Measurements from ENCODE around the gene CCL17.
"Not testable (repeated sequence)": the region's sequence is repeated elsewhere in the genome, so short reads cannot be mapped to it uniquely, and the experiment has no call there.

Gene CCL17

DNA sequence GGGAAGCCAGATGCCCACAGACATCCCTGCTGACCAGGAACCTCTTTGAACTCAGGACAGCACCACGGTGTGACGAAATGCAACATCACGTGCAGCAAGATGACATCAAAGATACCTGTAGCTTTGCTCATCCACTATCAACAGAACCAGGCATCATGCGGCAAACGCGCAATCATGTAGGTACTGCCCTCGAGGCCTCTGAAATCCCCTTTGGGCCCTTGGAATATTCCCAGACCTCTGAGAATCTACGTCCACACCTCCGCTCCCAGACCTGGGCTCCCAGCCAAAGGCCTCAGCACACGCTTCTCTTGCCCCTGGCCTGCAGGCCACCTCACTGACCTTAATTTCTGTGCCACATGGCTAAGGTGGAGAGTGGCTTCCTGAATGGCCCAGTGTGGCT, 25.0 kb upstream of the CCL17 start:
- no peak for DNase-seq

DNA sequence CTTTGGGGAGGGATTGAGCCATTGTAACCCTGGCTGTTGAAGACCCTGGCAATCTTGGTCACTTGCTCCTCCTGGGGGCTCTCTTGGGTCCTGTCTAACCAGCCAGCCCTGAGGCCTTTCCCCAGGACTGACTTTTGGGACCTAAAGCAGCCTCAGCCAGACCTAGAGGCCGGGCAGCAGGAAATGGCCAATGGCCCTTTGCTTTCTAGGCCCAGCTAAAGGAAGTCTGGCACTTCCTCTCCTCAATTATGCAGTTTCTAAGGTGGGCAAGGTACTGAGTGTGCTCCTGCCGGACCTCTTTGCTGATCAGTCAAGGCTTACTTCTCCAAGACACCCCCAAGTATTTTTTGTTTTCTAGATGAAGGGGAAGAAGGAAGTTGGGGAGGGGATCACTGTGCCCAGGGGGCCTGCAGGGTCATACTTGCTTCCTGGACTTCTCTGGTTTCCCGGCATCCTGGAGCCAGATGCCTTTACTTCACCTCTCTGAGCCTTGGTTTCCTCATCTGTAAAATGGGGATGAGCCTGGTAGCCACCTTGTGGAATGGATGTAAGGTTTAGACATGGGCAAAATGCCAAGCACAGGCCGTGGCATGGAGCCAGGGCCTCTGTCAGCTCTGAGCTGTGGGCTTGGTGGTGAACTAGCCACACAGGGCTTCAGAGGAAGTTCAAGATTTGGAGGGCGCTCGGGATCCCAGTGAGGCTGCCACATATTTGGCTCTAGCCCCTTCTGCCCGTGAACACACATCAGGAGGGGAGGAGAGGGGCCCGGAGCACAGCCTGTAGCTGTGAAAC, 23.7 kb upstream of the CCL17 start:
- DNase-seq: no peak

DNA sequence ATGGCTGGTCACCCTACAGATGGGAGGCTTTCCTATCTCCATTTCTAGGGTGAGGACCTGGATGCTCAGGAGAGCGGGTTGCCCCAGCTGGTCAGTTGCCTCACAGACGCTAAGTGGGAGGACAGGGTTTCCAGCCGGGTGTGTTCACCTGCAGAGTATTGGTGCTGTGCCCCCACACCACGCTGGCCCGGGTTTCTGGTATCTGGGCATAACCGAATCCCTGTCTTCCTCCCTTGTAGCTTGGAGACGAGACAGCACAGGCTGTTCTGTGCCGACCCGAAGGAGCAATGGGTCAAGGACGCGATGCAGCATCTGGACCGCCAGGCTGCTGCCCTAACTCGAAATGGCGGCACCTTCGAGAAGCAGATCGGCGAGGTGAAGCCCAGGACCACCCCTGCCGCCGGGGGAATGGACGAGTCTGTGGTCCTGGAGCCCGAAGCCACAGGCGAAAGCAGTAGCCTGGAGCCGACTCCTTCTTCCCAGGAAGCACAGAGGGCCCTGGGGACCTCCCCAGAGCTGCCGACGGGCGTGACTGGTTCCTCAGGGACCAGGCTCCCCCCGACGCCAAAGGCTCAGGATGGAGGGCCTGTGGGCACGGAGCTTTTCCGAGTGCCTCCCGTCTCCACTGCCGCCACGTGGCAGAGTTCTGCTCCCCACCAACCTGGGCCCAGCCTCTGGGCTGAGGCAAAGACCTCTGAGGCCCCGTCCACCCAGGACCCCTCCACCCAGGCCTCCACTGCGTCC, 22.6 kb upstream of the CCL17 start:
- DNase-seq: no peak

DNA sequence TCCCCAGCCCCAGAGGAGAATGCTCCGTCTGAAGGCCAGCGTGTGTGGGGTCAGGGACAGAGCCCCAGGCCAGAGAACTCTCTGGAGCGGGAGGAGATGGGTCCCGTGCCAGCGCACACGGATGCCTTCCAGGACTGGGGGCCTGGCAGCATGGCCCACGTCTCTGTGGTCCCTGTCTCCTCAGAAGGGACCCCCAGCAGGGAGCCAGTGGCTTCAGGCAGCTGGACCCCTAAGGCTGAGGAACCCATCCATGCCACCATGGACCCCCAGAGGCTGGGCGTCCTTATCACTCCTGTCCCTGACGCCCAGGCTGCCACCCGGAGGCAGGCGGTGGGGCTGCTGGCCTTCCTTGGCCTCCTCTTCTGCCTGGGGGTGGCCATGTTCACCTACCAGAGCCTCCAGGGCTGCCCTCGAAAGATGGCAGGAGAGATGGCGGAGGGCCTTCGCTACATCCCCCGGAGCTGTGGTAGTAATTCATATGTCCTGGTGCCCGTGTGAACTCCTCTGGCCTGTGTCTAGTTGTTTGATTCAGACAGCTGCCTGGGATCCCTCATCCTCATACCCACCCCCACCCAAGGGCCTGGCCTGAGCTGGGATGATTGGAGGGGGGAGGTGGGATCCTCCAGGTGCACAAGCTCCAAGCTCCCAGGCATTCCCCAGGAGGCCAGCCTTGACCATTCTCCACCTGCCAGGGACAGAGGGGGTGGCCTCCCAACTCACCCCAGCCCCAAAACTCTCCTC, 21.9 kb upstream of the CCL17 start:
- no peak for DNase-seq

DNA sequence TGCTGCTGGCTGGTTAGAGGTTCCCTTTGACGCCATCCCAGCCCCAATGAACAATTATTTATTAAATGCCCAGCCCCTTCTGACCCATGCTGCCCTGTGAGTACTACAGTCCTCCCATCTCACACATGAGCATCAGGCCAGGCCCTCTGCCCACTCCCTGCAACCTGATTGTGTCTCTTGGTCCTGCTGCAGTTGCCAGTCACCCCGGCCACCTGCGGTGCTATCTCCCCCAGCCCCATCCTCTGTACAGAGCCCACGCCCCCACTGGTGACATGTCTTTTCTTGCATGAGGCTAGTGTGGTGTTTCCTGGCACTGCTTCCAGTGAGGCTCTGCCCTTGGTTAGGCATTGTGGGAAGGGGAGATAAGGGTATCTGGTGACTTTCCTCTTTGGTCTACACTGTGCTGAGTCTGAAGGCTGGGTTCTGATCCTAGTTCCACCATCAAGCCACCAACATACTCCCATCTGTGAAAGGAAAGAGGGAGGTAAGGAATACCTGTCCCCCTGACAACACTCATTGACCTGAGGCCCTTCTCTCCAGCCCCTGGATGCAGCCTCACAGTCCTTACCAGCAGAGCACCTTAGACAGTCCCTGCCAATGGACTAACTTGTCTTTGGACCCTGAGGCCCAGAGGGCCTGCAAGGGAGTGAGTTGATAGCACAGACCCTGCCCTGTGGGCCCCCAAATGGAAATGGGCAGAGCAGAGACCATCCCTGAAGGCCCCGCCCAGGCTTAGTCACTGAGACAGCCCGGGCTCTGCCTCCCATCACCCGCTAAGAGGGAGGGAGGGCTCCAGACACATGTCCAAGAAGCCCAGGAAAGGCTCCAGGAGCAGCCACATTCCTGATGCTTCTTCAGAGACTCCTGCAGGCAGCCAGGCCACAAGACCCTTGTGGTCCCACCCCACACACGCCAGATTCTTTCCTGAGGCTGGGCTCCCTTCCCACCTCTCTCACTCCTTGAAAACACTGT, 21.0 kb upstream of the CCL17 start:
- DNase-seq: no peak

DNA sequence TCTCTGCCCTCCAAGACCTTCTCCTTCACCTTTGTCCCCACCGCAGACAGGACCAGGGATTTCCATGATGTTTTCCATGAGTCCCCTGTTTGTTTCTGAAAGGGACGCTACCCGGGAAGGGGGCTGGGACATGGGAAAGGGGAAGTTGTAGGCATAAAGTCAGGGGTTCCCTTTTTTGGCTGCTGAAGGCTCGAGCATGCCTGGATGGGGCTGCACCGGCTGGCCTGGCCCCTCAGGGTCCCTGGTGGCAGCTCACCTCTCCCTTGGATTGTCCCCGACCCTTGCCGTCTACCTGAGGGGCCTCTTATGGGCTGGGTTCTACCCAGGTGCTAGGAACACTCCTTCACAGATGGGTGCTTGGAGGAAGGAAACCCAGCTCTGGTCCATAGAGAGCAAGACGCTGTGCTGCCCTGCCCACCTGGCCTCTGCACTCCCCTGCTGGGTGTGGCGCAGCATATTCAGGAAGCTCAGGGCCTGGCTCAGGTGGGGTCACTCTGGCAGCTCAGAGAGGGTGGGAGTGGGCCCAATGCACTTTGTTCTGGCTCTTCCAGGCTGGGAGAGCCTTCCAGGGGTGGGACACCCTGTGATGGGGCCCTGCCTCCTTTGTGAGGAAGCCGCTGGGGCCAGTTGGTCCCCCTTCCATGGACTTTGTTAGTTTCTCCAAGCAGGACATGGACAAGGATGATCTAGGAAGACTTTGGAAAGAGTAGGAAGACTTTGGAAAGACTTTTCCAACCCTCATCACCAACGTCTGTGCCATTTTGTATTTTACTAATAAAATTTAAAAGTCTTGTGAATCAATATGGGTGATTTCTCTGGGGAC, 20.1 kb upstream of the CCL17 start:
- DNase-seq: no peak

DNA sequence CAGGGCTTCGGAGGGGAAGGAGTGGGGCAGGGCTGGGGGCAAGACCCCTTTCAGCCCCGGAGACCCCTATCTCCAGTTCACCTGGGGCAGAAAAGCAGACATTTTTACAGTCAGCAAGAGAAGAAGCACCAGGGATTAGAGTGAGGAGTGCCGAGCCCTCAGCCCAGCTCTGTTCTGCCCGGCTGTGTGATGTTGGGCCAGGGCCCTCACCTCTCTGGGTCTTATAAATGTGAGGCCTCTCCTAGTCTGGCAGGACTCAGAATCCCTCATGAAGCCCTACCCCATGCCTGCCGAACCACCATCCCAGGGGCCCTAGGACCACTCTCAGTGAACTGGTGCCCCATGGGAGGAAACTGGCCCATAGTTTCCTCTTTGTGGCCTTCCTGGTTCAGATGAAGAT, 19.5 kb upstream of the CCL17 start:
- DNase-seq: no peak

DNA sequence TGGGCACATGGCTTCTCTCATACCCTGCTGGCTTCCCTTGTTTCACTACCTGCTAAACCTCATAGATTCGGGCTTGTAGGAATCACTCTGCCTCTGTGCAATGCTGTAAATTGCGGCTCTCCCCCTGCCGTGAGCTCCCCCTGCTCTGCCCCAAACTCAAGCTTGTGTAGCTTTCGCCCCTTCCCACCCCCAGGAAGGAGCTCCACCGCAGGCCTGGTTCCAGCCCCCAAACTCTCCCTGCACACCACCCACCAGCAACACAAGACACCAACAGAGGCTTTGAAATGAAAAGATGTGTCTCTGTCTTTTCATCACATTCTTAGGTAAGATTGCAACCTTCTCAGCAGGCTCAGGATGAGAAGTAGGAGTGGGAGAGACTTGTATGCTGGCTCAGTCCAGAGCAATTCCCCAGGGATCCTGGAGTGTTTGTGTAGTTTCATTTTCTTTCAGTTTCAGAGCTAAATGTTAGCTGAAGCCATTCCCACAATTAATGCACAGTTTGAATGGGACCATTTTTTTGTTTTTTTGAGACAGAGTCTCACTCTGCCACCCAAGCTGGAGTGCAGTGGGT, 18.1 kb upstream of the CCL17 start:
- DNase-seq: no peak

DNA sequence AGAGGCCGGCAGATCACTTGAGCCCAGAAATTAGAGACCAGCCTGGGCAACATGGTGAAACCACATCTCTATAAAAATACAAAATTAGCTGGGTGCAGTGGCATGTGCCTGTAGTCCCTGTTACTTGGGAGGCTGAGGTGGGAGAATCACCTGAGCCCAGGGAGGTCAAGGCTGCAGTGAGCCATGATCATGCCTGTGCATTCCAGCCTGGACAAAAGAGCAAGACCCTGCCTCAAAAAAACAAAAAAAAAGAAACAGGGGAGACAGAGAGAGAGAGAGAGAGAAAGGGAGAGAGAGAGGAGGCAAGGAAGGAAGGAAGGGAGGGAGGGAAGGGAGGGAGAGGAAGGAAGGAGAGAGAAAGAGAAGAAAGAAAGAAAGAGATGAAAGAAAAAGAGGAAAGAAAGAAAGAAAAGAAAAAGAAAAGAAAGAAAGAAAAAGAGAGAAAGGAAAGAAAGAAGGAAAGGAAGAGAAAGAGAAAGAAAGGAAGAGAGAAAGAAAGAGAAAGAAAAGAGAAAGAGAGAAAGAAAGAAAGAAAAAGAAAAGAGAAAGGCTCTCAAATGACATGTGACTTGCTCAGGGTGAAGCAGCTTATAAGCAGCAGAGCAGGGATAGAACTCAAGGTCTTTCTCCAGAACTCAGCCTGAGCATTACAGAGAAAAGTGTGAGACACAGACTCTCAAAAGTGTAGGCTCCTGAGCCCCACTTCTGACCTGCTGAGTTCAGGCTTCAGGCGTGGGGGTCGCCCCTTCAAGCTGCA, 16.8 kb upstream of the CCL17 start:
- no peak for DNase-seq

DNA sequence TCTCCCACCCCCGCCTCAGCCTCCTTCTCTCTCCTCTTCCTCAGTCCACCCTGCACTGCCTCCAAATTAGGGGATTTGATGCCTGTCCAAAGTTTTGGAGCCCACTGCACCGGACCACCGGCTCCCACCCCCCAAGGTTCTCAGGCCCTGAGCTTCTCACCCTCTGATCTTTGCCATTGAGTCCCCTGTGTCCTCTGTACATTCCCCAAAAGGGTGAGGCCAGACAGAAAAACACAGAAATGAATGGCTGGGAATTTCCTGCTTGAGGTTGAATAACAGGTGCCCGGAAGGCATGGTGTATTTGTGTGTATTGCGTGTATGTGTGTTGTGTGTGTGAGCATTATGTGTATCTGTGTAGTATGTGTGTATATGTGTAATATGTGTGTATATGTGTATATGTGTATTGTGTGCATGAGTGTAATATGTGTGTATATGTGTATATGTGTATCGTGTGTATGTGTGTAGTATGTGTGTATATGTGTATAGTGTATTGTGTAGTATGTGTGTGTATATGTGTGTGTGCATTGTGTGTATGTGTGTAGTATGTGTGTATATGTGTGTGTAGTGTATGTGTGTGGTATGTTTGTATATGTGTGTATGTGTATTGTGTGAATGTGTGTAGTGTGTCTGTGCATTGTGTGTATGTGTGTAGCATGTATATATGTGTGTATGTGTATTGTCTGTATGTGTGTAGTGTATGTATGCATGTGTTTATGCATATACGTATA, 16.0 kb upstream of the CCL17 start:
- DNase-seq: no peak

DNA sequence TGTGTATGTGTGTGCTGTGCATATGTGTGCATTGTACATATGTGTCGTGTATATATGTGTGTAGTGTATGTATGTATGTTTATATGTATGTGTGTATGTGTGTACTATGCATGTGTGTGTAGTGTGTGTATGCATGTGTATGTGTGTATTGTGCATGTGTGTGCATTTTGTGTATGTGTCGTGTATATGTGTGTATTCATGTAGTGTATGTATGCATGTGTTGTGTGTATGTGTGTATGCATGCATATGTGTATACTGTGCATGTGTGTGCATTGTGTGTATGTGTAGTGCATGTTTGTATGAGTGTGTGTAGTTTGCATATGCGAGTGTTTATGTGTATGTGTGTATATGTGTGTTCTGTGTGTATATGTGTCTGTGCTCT, 15.5 kb upstream of the CCL17 start:
- no peak for DNase-seq

DNA sequence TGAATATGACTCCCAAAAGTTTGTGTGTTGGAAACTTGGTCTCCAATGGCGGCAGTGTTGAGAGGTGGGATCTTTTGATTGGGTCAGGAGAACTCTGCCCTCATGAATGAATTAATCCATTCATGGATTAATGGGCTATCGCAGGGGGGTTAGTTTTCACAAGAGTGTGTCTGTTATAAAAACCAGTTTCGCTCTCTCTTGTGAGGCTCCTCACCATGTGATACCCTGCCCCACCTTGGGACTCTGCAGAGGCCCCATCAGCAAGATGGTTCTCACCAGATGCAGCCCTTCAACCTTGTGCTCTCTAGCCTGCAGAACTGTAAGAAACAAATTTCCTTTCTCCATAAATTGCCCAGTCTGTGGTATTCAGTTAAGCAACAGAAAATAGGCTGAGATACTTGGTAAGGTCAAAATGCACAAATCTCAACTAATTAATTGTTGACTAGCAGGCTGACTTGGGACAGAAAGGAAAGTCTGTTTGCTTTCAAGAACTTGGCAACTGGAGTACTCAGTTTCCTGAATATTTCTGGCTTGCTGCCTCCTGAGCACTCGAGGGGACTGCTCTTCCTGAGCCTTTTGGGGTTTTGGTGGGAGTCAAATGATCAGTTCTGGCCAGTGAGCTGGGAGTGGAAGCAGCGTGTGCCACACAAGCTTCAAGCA, 13.8 kb upstream of the CCL17 start:
- no peak for DNase-seq

DNA sequence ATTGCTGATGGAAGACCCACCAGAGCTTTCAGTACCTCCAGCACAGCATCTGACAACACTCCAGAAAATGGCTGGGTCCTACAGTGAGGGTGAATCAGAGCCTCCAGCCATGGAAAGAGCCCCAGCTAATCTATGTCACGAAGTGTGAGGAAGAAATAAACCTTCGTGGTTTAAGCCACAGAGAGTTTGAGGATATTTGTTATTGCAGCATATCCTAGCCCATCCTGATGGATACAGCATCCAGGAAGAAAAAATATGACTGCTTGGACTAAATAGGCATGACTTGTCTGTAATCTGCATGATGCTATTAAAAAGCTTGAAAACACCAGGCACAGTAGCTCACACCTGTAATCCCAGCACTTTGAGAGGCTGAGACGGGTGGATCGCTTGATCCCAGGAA, 13.3 kb upstream of the CCL17 start:
- DNase-seq: no peak

DNA sequence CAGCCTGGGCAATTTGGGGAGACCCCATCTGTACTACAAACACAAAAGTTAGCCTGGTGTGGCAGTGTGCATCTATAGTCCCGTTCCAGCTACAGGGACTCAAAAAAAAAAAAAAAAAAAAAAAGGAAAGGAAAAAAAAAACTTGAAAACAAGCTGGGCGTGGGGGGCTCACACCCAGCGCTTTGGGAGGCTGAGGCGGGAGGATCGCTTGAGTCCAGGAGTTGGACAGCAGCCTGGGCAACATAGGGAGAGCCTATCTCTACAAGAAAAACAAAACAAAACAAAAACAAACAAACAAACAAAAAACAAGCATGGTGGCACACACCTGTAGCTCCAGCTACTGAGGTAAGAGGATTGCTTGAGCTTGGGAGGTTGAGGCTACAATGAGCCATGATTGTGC, 12.9 kb upstream of the CCL17 start:
- DNase-seq: no peak

DNA sequence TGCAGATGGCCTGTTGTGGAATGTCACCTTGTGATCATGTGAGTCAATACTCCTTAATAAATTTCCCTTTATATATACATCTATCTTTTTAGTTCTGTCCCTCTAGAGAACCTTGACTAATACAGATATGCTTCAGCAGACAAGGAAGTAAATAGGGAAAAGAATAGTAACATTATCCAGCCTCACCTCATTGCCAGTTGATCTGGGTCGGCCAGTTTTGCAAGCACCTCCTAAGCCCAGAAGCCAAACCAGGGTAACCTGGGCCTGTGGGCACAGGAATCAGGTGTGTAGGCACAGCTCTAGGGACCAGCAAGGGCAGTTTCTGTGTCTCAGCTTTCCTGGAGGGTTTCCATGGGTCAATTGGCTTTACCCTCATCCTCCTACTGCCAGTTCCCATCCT, 11.9 kb upstream of the CCL17 start:
- DNase-seq: no peak

DNA sequence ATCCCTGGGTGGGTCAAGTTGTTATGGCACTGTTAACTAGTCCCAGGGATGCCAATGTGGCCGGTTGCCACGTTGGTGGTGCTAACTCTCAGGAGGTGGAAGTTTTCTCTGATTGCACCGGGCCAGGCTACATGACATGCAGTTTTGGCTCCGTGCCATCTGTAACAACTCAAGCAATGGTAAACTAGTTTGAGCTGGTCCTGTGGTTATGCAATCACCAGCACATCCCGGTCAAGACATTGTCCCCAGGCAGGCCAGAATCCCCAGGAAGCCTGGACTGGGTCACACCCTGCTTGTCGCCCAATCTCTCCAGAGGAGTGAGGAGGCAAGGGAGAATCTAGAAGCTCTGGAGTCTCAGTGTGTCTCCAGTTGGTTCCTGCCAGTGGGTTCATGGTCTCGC, 10.1 kb upstream of the CCL17 start:
- no peak for DNase-seq

DNA sequence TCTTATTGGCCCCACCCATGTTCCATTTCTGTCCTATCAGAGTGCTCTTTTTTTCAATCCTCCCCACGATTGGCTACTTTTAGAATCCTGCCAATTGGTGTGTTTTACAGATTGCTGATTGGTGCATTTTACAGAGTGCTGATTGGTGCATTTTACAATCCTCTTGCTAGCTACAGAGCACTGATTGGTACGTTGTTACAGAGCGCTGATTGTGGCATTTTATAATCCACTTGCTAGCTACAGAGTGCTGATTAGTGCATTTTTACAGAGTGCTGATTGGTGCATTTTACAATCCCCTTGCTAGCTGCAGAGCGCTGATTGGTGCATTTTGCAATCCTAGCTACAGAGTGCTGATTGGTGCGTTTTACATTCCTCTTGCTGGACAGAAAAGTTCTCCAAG, 9.5 kb upstream of the CCL17 start:
- no peak for DNase-seq

DNA sequence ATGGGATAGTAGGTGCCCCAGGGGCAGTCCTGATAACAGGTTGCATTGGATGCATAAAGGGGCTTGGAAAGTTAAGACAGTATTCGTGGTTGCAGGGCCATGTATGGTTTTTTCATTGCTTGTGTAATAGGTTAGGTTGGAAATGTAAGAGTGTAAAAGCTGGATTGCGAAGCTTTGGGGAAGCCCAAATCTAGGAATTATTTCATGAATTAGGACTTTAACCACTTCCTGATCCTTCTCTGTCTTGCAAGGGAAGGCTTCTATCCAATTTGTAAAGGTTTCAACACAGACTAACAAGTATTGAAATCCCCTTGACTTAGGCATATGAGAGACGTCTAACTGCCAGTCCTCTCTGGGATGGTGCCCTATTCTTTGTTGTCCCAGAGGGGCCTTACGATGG, 7.8 kb upstream of the CCL17 start:
- DNase-seq: no peak

DNA sequence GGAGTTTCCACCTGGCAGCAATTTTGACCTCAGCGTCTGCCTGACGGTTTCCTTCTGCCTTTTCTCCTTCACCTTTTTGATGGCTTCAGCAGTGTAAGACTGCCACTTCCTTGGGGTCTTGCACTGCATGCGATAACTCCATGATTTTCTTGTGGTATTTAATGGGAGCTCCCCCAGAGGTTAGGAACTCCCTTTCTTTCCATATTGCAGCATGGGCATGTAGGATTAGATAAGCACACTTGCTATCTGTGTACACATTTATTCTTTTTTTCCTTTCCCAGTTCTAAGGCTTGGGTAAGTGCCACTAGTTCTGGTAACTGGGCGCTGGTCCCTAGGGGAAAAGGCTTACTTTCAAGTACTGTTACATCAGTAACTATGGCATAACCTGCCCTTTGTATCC, 7.1 kb upstream of the CCL17 start:
- DNase-seq: not testable (repeated sequence)

Data from NCI-H1694 treated with DMSO at 0.1 percent for 48 hours (cell line).